SK-N-MC (cell line): ENCODE results near the gene ABLIM2.

Experiments used
- EZH2 ChIP-seq: fragments of 200-600 bp; sonication (generic); IDR thresholded peaks from one replicate; pipeline ENCODE4 v1.6.1; 2017; ENCODE audit warnings: antibody characterized with exemption
- POLR2AphosphoS5 ChIP-seq: IDR thresholded peaks from 2 replicates; pipeline ENCODE4 v1.6.1; 2012; ENCODE audit warnings: mild to moderate bottlenecking, low read depth, low read length, borderline replicate concordance

DNA sequence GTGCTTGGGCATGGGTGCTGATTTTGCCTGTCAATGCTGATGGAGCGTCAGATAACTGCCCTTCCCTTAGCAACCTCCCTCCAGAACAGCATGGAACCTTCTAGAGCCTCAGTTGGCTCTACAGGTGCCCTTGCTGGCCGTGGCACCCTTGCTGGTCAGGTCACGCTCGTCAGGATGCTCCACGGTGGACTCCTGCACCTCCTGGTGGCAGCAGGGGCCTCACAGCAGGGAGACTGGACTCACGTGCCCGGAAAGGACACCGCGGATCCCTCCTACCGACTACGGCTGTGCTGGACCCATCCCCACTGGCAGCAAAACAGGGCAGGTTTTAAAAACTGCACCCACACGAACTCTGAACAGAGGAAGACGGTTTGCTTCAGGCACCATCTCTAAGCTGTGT, 136.8 kb downstream of the ABLIM2 start:
- TF ChIP-seq EZH2 (no peak), POLR2AphosphoS5 (no peak)
